Ovary (tissue), 3 donors: Measurements from ENCODE around the gene EVL.

Experiments
- POLR2A ChIP-seq: fragments of 450-650 bp; IDR thresholded peaks from one replicate; pipeline ENCODE4 v1.6.1; 2017; ENCODE audit warnings: antibody characterized with exemption, mild to moderate bottlenecking, moderate library complexity
- TF ChIP-seq, protein P1 (sequence below), 3 donors: fragments of 450-650 bp in 2 of 3; fragments of 200-600 bp in 1 of 3; IDR thresholded peaks; one replicate each; pipeline versions ENCODE4 v1.5.1 to v1.8.0; 2016 to 2022; ENCODE audit warnings: antibody characterized with exemption in 3 of 3, mild to moderate bottlenecking in 1 of 3
- donor health status: DM: no; HTN: no; CAD: no.

DNA sequence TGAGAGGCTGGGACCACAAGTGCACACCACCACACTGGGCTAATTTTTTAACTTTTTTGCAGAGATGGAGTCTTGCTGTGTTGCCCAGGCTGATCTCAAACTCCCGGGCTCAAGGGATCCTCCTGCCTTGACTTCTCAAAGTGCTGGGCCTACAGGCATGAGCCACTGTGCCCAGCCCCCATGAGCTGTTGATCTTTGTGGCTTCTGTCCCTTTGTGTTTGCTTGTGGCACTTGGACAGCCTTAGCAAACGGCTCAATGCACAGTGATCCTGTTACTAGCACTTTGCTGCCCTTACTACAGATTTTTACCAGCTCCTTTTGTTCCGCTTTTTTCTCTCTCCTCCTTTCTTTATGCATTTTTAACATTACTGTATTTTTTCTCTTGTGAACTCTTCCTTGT lies 25.3 kb upstream of the EVL start:
- TF ChIP-seq POLR2A = no peak
- TF ChIP-seq, protein P1, sequence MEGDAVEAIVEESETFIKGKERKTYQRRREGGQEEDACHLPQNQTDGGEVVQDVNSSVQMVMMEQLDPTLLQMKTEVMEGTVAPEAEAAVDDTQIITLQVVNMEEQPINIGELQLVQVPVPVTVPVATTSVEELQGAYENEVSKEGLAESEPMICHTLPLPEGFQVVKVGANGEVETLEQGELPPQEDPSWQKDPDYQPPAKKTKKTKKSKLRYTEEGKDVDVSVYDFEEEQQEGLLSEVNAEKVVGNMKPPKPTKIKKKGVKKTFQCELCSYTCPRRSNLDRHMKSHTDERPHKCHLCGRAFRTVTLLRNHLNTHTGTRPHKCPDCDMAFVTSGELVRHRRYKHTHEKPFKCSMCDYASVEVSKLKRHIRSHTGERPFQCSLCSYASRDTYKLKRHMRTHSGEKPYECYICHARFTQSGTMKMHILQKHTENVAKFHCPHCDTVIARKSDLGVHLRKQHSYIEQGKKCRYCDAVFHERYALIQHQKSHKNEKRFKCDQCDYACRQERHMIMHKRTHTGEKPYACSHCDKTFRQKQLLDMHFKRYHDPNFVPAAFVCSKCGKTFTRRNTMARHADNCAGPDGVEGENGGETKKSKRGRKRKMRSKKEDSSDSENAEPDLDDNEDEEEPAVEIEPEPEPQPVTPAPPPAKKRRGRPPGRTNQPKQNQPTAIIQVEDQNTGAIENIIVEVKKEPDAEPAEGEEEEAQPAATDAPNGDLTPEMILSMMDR (IDR thresholded peaks at IDR 0.05) = no peak
